HEK293 (cell line): ENCODE measurements around the gene RASSF3.
A peak's percentile ranks its signal among the peaks of the same experiment; 100 is the strongest.

ENCODE experiments used
- BCL11B ChIP-seq: fragments of 450-650 bp; formaldehyde crosslinking; IDR thresholded peaks from 2 replicates; pipeline ENCODE4 v1.5.1; 2016; ENCODE audit warnings: low read depth, missing biosample characterization, missing genetic modification characterization
- GLI2 ChIP-seq: fragments of 450-650 bp; formaldehyde crosslinking; IDR thresholded peaks from 2 replicates; pipeline ENCODE4; 2017; ENCODE audit warnings: missing biosample characterization, missing genetic modification characterization, low read depth, borderline replicate concordance
- IKZF3 ChIP-seq: fragments of 450-650 bp; IDR thresholded peaks from 2 replicates; pipeline ENCODE4 v1.5.0; 2018; ENCODE audit warnings: missing biosample characterization, mild to moderate bottlenecking, missing genetic modification characterization, moderate library complexity
- MZF1 ChIP-seq: fragments of 450-650 bp; formaldehyde crosslinking; IDR thresholded peaks from 2 replicates; pipeline ENCODE4 v1.5.1; 2017; ENCODE audit warnings: missing biosample characterization, missing genetic modification characterization, borderline replicate concordance
- OSR2 ChIP-seq: fragments of 450-650 bp; formaldehyde crosslinking; IDR thresholded peaks from 2 replicates; pipeline ENCODE4 v1.5.1; 2016; ENCODE audit warnings: missing biosample characterization, missing genetic modification characterization
- TCF7L2 ChIP-seq: IDR thresholded peaks from 2 replicates; pipeline ENCODE4 v1.6.1; 2011; ENCODE audit warnings: low read depth, mild to moderate bottlenecking, inconsistent platforms, low read length, moderate library complexity, borderline replicate concordance
- ZFP69B ChIP-seq: fragments of 450-650 bp; formaldehyde crosslinking; IDR thresholded peaks from 2 replicates; pipeline ENCODE4 v1.5.1; 2016; ENCODE audit warnings: missing biosample characterization, missing genetic modification characterization
- ZNF157 ChIP-seq: fragments of 450-650 bp; formaldehyde crosslinking; IDR thresholded peaks from 2 replicates; pipeline ENCODE4 v1.5.1; 2016; ENCODE audit warnings: missing biosample characterization, missing genetic modification characterization
- ZNF184 ChIP-seq: fragments of 450-650 bp; IDR thresholded peaks from 2 replicates; pipeline ENCODE4 v1.5.1; 2018; ENCODE audit warnings: missing biosample characterization, mild to moderate bottlenecking, missing genetic modification characterization
- ZNF202 ChIP-seq: fragments of 450-650 bp; formaldehyde crosslinking; IDR thresholded peaks from 2 replicates; pipeline ENCODE4 v1.5.1; 2016; ENCODE audit warnings: missing biosample characterization, missing genetic modification characterization, borderline replicate concordance
- ZNF248 ChIP-seq: fragments of 450-650 bp; formaldehyde crosslinking; IDR thresholded peaks from 2 replicates; pipeline ENCODE4 v1.5.1; 2017; ENCODE audit warnings: missing biosample characterization, missing genetic modification characterization
- ZNF302 ChIP-seq: fragments of 450-650 bp; formaldehyde crosslinking; IDR thresholded peaks from 2 replicates; pipeline ENCODE4 v1.5.1; 2016; ENCODE audit warnings: missing biosample characterization, missing genetic modification characterization, low read depth
- ZNF311 ChIP-seq: fragments of 450-650 bp; formaldehyde crosslinking; IDR thresholded peaks from 2 replicates; pipeline ENCODE4 v1.5.1; 2017; ENCODE audit warnings: missing biosample characterization, missing genetic modification characterization, borderline replicate concordance
- ZNF37A ChIP-seq: fragments of 450-650 bp; IDR thresholded peaks from 2 replicates; pipeline ENCODE4 v1.5.1; 2018; ENCODE audit warnings: missing biosample characterization, missing genetic modification characterization
- ZNF423 ChIP-seq: fragments of 450-650 bp; formaldehyde crosslinking; IDR thresholded peaks from 2 replicates; pipeline ENCODE4 v1.5.1; 2016; ENCODE audit warnings: missing biosample characterization, missing genetic modification characterization
- ZNF623 ChIP-seq: fragments of 450-650 bp; formaldehyde crosslinking; IDR thresholded peaks from 2 replicates; pipeline ENCODE4 v1.5.1; 2016; ENCODE audit warnings: missing biosample characterization, missing genetic modification characterization
- ZNF626 ChIP-seq: fragments of 450-650 bp; sonication (Bioruptor Pico); formaldehyde crosslinking; IDR thresholded peaks from 2 replicates; pipeline ENCODE4 v1.5.1; 2018; ENCODE audit warnings: missing biosample characterization, missing genetic modification characterization, inconsistent platforms
- ZNF701 ChIP-seq: fragments of 450-650 bp; formaldehyde crosslinking; IDR thresholded peaks from 2 replicates; pipeline ENCODE4 v1.5.1; 2016; ENCODE audit warnings: missing biosample characterization, missing genetic modification characterization
- ZNF747 ChIP-seq: fragments of 450-650 bp; formaldehyde crosslinking; IDR thresholded peaks from 2 replicates; pipeline ENCODE4 v1.5.1; 2016; ENCODE audit warnings: missing biosample characterization, missing genetic modification characterization
- ZSCAN23 ChIP-seq: fragments of 450-650 bp; formaldehyde crosslinking; IDR thresholded peaks from 2 replicates; pipeline ENCODE4 v1.5.1; 2016; ENCODE audit warnings: missing biosample characterization, missing genetic modification characterization
- TF ChIP-seq, protein P1 (sequence below): fragments of 450-650 bp; IDR thresholded peaks from 2 replicates; pipeline ENCODE4 v1.5.1; 2018; ENCODE audit warnings: missing biosample characterization, mild to moderate bottlenecking, missing genetic modification characterization
- TF ChIP-seq, protein P2 (sequence below): fragments of 450-650 bp; formaldehyde crosslinking; IDR thresholded peaks from 2 replicates; pipeline ENCODE4 v1.5.1; 2016; ENCODE audit warnings: missing biosample characterization, missing genetic modification characterization
- TF ChIP-seq, protein P3 (sequence below): fragments of 450-650 bp; formaldehyde crosslinking; IDR thresholded peaks from 2 replicates; pipeline ENCODE4 v1.5.1; 2017; ENCODE audit warnings: missing biosample characterization, missing genetic modification characterization
- TF ChIP-seq, protein P4 (sequence below): fragments of 450-650 bp; formaldehyde crosslinking; IDR thresholded peaks from 2 replicates; pipeline ENCODE4 v1.5.1; 2016; ENCODE audit warnings: missing biosample characterization, missing genetic modification characterization
- TF ChIP-seq, protein P5 (sequence below): fragments of 450-650 bp; formaldehyde crosslinking; IDR thresholded peaks from 2 replicates; pipeline ENCODE4 v1.5.1; 2016; ENCODE audit warnings: missing biosample characterization, missing genetic modification characterization
- TF ChIP-seq, protein P6 (sequence below): fragments of 450-650 bp; formaldehyde crosslinking; IDR thresholded peaks from 2 replicates; pipeline ENCODE4 v1.5.1; 2017; ENCODE audit warnings: missing biosample characterization, missing genetic modification characterization

Gene RASSF3

DNA sequence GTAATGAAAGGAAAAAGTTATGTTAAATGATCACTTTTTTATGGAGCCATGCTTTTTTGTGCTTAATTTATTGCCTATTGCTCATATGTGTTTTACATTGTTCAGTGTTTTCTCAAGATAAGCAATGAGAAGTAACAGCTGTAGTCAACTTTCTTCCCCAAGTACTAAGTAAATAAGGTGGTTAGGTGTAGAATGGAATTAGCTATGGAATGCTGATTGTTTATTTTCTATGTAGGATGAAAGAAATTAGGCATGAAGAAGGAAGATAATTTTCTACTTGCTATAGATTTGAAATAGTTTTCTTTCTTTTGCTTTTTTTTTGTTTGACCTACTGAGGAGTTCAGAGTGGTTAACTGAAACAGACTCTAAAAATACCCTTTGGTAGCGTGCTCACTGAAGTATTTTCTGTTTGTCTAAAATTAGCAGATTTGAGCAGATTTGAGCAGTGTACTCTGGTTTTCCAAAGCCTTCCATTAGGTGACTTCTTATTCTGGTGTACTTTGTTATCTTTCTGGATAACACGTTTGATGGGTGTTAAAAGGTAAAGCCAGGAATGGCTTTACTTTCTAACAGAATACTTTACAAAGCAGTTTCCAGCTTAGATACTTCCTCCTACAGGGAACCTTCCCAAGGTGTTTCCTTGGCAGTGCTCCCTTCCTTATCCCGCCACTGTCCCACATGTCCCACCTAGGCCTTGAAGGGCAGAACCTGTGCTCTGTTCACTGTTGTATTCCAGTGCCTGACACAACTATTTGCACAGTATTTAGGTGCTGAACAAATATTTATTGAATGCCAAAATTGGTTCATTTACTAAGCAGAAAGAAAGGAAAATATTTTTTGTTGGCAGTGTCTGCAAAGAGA, 56.0 kb downstream of the RASSF3 start (continued):
- TF ChIP-seq IKZF3 (tag by site-specific recombination) (peak; percentile 37; the same call in 1 of the 2 replicates), OSR2 (tag by site-specific recombination) (peak; percentile 90), ZNF747 (tag by site-specific recombination) (no peak), ZNF623 (tag by site-specific recombination) (no peak), MZF1 (tag by site-specific recombination) (no peak), ZNF626 (tag by site-specific recombination) (no peak), ZNF302 (tag by site-specific recombination) (no peak), BCL11B (tag by site-specific recombination) (no peak), ZNF202 (tag by site-specific recombination) (no peak), ZNF423 (no peak), ZNF37A (no peak), ZSCAN23 (peak; percentile 74; the same call in 1 of the 2 replicates), TCF7L2 (no peak), ZNF248 (tag by site-specific recombination) (no peak), GLI2 (tag by site-specific recombination) (peak; percentile 79), ZFP69B (tag by site-specific recombination) (no peak), ZNF311 (no peak), ZNF157 (tag by site-specific recombination) (no peak), ZNF701 (tag by site-specific recombination) (no peak), ZNF184 (tag by site-specific recombination) (no peak)
- TF ChIP-seq, protein P1, sequence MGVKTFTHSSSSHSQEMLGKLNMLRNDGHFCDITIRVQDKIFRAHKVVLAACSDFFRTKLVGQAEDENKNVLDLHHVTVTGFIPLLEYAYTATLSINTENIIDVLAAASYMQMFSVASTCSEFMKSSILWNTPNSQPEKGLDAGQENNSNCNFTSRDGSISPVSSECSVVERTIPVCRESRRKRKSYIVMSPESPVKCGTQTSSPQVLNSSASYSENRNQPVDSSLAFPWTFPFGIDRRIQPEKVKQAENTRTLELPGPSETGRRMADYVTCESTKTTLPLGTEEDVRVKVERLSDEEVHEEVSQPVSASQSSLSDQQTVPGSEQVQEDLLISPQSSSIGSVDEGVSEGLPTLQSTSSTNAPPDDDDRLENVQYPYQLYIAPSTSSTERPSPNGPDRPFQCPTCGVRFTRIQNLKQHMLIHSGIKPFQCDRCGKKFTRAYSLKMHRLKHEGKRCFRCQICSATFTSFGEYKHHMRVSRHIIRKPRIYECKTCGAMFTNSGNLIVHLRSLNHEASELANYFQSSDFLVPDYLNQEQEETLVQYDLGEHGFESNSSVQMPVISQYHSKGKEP (tag by site-specific recombination), result no peak
- TF ChIP-seq, protein P2, sequence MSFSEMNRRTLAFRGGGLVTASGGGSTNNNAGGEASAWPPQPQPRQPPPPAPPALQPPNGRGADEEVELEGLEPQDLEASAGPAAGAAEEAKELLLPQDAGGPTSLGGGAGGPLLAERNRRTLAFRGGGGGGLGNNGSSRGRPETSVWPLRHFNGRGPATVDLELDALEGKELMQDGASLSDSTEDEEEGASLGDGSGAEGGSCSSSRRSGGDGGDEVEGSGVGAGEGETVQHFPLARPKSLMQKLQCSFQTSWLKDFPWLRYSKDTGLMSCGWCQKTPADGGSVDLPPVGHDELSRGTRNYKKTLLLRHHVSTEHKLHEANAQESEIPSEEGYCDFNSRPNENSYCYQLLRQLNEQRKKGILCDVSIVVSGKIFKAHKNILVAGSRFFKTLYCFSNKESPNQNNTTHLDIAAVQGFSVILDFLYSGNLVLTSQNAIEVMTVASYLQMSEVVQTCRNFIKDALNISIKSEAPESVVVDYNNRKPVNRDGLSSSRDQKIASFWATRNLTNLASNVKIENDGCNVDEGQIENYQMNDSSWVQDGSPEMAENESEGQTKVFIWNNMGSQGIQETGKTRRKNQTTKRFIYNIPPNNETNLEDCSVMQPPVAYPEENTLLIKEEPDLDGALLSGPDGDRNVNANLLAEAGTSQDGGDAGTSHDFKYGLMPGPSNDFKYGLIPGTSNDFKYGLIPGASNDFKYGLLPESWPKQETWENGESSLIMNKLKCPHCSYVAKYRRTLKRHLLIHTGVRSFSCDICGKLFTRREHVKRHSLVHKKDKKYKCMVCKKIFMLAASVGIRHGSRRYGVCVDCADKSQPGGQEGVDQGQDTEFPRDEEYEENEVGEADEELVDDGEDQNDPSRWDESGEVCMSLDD (tag by site-specific recombination), result no peak
- TF ChIP-seq, protein P3, sequence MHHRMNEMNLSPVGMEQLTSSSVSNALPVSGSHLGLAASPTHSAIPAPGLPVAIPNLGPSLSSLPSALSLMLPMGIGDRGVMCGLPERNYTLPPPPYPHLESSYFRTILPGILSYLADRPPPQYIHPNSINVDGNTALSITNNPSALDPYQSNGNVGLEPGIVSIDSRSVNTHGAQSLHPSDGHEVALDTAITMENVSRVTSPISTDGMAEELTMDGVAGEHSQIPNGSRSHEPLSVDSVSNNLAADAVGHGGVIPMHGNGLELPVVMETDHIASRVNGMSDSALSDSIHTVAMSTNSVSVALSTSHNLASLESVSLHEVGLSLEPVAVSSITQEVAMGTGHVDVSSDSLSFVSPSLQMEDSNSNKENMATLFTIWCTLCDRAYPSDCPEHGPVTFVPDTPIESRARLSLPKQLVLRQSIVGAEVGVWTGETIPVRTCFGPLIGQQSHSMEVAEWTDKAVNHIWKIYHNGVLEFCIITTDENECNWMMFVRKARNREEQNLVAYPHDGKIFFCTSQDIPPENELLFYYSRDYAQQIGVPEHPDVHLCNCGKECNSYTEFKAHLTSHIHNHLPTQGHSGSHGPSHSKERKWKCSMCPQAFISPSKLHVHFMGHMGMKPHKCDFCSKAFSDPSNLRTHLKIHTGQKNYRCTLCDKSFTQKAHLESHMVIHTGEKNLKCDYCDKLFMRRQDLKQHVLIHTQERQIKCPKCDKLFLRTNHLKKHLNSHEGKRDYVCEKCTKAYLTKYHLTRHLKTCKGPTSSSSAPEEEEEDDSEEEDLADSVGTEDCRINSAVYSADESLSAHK, result no peak; the same call in 1 of the 2 replicates
- TF ChIP-seq, protein P4, sequence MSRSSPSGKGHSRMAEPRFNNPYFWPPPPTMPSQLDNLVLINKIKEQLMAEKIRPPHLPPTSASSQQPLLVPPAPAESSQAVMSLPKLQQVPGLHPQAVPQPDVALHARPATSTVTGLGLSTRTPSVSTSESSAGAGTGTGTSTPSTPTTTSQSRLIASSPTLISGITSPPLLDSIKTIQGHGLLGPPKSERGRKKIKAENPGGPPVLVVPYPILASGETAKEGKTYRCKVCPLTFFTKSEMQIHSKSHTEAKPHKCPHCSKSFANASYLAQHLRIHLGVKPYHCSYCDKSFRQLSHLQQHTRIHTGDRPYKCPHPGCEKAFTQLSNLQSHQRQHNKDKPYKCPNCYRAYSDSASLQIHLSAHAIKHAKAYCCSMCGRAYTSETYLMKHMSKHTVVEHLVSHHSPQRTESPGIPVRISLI (tag by site-specific recombination), result no peak
- TF ChIP-seq, protein P5, sequence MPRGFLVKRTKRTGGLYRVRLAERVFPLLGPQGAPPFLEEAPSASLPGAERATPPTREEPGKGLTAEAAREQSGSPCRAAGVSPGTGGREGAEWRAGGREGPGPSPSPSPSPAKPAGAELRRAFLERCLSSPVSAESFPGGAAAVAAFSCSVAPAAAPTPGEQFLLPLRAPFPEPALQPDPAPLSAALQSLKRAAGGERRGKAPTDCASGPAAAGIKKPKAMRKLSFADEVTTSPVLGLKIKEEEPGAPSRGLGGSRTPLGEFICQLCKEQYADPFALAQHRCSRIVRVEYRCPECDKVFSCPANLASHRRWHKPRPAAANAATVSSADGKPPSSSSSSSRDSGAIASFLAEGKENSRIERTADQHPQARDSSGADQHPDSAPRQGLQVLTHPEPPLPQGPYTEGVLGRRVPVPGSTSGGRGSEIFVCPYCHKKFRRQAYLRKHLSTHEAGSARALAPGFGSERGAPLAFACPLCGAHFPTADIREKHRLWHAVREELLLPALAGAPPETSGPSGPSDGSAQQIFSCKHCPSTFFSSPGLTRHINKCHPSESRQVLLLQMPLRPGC (tag by site-specific recombination), result peak; percentile 96
- TF ChIP-seq, protein P6, sequence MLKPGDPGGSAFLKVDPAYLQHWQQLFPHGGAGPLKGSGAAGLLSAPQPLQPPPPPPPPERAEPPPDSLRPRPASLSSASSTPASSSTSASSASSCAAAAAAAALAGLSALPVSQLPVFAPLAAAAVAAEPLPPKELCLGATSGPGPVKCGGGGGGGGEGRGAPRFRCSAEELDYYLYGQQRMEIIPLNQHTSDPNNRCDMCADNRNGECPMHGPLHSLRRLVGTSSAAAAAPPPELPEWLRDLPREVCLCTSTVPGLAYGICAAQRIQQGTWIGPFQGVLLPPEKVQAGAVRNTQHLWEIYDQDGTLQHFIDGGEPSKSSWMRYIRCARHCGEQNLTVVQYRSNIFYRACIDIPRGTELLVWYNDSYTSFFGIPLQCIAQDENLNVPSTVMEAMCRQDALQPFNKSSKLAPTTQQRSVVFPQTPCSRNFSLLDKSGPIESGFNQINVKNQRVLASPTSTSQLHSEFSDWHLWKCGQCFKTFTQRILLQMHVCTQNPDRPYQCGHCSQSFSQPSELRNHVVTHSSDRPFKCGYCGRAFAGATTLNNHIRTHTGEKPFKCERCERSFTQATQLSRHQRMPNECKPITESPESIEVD (tag by site-specific recombination), result peak; percentile 98
